ENCODE data around the gene MAPK14. TPM values are rescaled to one million over a fixed set of nuclear protein-coding genes. Genes with fewer than 3 reads are reported as not detected.

MAPK14 gene
- total and polyA plus RNA-seq, 2 donors (not counting 3 experiments of a cell fraction or from before 2014, with no cell fraction given): 33.3 to 54.1 TPM

GRCh38 chr6:36023996-36024795, 3.4 kb upstream of the MAPK14 start, which contains the start of gene SLC26A8:
TSS of gene SLC26A8 (minus strand) at chr6:36024641. CDS start at chr6:36019707, 4,934 bp downstream.
- H3K79me2 ChIP-seq (ENCODE audit: control insufficient read depth, insufficient read depth, low read length): peaks cover 13% of the 10 kb centered on the region
- no peaks in the 10 kb centered on the region for H3K9me3 ChIP-seq (replicated peaks; ENCODE audit: control insufficient read depth, insufficient read depth, low read length)
- ChIA-PET CTCF (no interaction called here), POLR2A (no interaction called here)
- H3K36me3 ChIP-seq (ENCODE audit: control insufficient read depth in 2 of 2, extremely low read depth in 1 of 2, insufficient read depth in 2 of 2, low read length in 2 of 2): no peaks in the 10 kb centered on the region
- no peaks in the 10 kb centered on the region for H3K27me3 ChIP-seq (ENCODE audit: control insufficient read depth in 2 of 2, insufficient read depth in 2 of 2, low read length in 2 of 2)
- FAIRE-seq (no peak), DNase-seq (ENCODE audit: low read depth, low spot score) (no peak)
- no peak within 1 kb of the TSS for H3K27ac ChIP-seq (ENCODE audit: insufficient read depth, low read depth, low read length)
- TF ChIP-seq GATA2 (IDR thresholded peaks at IDR 0.05; ENCODE audit: insufficient read depth, insufficient read length, low read depth, low read length) (no peak), FOS (IDR thresholded peaks at IDR 0.05; ENCODE audit: borderline replicate concordance, insufficient read depth, low read length) (no peak), CTCF (IDR thresholded peaks at IDR 0.05; ENCODE audit: extremely low read depth in 1 of 2, insufficient read depth in 1 of 2, low read depth in 1 of 2, low read length in 2 of 2) (no peak), MYC (IDR thresholded peaks at IDR 0.05; ENCODE audit: low read depth, low read length) (no peak), MAX (IDR thresholded peaks at IDR 0.05; ENCODE audit: insufficient read depth, insufficient read length) (no peak), POLR2AphosphoS5 (IDR thresholded peaks at IDR 0.05; ENCODE audit: insufficient read depth, low read depth, low read length) (no peak), POLR2A (IDR thresholded peaks at IDR 0.05; ENCODE audit: low read depth, low read length) (no peak)
- no peaks in the 10 kb centered on the region for H3K9me1 ChIP-seq (replicated peaks; ENCODE audit: control insufficient read depth, extremely low read depth, insufficient read depth, low read length)
- H2AFZ ChIP-seq (ENCODE audit: low read depth, low read length): peak within 1 kb of the TSS; percentile 25
- dilution Hi-C loops (cut with MboI; ENCODE audit: extremely low pct_ligation_motif_present, low sequenced_read_pairs) (no loop called here), intact Hi-C loops (cut with micrococcal nuclease) (no loop called here)
- no peak within 1 kb of the TSS for H3K9ac ChIP-seq (replicated peaks; ENCODE audit: extremely low read depth, insufficient read depth, low read length)
- H4K20me1 ChIP-seq (replicated peaks; ENCODE audit: control insufficient read depth, extremely low read depth, insufficient read depth, low read length): no peaks in the 10 kb centered on the region
- H3K4me2 ChIP-seq (ENCODE audit: insufficient read depth, low read length): no peak within 1 kb of the TSS
- H3K4me3 ChIP-seq (replicated peaks in 1 of 3; ENCODE audit: insufficient read depth in 1 of 3, low read depth in 1 of 3, low read length in 3 of 3): no peak within 1 kb of the TSS
- no TSS peak for BruUV-seq (replicated peaks)
- peaks cover 18% of the 10 kb centered on the region for H3K4me1 ChIP-seq (ENCODE audit: control insufficient read depth, extremely low read depth, insufficient read depth, low read length)
